Cardiac muscle cell (in vitro differentiated cells and primary cell): ENCODE results near the gene YOD1. TPM values are rescaled to one million over a fixed set of nuclear protein-coding genes. Genes with fewer than 3 reads are reported as not detected.

Source experiments
- DNase-seq, 2 donors: peaks; one replicate each; pipeline versions ENCODE4 v3.0.0 to v3.0.0-alpha.2; 2010 to 2017; ENCODE audit warnings: low read depth in 1 of 2, low spot score in 1 of 2
- H3K27ac ChIP-seq: fragments of 200-600 bp; sonication (generic); 2 replicates; pipeline ENCODE4 v1.5.1; 2016
- H3K27me3 ChIP-seq: fragments of 200-600 bp; sonication (generic); 2 replicates; pipeline ENCODE4 v1.6.0; 2016; ENCODE audit warnings: control low read depth
- H3K36me3 ChIP-seq: fragments of 200-600 bp; sonication (generic); 2 replicates; pipeline ENCODE4 v1.5.1; 2016; ENCODE audit warnings: control low read depth
- H3K4me1 ChIP-seq: fragments of 200-600 bp; sonication (generic); 2 replicates; pipeline ENCODE4 v1.8.1; 2017; ENCODE audit warnings: low read depth, mild to moderate bottlenecking, mixed run types
- H3K4me3 ChIP-seq: fragments of 200-600 bp; sonication (generic); 2 replicates; pipeline ENCODE4 v1.5.1; 2016; ENCODE audit warnings: mild to moderate bottlenecking
- H3K9me3 ChIP-seq: fragments of 200-600 bp; sonication (generic); 2 replicates; pipeline ENCODE4 v1.5.1; 2017; ENCODE audit warnings: low read depth, mild to moderate bottlenecking, control low read depth
- CTCF ChIP-seq: IDR thresholded peaks from 2 replicates; pipeline ENCODE4 v1.5.1; 2012; ENCODE audit warnings: low read depth, mild to moderate bottlenecking, low read length
- polyA plus RNA-seq: library from polyadenylated mRNA; unstranded; fragments of >200 nt; fragmentation: Nextera tagmentation; extraction: Ambion mirVana; gene quantifications from 2 replicates; pipeline ENCODE4 v1.2.1, GENCODE V29; 2016
- total RNA-seq: library from RNA; depleted of rRNA; stranded (reverse); fragments of >200 nt; gene quantifications from 2 replicates; pipeline ENCODE4 v1.2.3, GENCODE V29; 2016

Gene YOD1
- total and polyA plus RNA-seq, 2 experiments from 2014 or later = 3.8 to 8.8 TPM

DNA sequence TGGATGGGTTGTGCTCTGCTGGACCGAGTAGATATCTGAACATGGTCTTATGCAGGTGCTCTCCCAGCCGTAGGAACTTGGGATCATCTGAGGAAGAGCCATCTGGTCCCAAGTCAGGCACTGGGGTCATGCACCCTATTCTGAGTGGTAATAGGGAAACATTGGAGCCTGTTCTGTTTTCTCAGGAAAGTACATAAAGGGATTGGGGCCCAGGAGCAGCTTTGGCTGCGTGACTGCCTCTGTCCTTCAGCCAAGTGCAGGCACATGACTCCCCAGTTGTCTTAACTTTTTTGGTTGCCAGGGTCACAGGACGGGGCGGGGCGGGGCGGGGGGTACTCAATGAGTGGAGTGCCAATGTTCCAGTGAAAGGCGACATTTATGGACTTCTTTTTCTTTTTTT is 13.6 kb upstream of the YOD1 start:
- H3K27ac ChIP-seq = no peak overlapping the region
- DNase-seq = no peak
- no peaks in the 10 kb centered on the region for H3K27me3 ChIP-seq
- no peaks in the 10 kb centered on the region for H3K4me1 ChIP-seq
- no peaks in the 10 kb centered on the region for H3K9me3 ChIP-seq
- no peak for TF ChIP-seq CTCF
- no peak overlapping the region for H3K4me3 ChIP-seq
- peaks cover 6% of the 10 kb centered on the region for H3K36me3 ChIP-seq

DNA sequence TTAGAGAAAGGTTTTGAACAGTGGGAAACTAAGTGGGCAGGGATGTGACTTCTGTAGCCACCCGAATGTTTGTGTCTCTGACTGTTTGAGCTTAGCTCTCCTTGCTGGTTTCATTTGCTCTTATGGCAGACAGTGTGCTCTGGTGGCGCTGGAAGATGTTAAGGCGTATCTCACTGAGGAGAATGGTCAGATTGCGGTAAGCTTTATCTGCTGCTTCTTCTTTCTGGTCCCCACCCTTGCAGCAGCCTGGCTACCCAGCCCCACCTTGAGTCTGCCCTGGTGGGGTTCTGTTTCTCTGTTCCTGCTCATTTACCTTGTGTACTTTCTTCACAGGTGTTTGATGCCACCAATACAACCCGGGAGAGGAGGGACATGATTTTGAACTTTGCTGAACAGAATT is 12.0 kb upstream of the YOD1 start:
- no peak overlapping the region for H3K27ac ChIP-seq
- no peak for TF ChIP-seq CTCF
- DNase-seq = no peak
- H3K4me3 ChIP-seq = no peak overlapping the region
- H3K36me3 ChIP-seq = peaks cover 5% of the 10 kb centered on the region
- H3K9me3 ChIP-seq = no peaks in the 10 kb centered on the region
- H3K27me3 ChIP-seq = no peaks in the 10 kb centered on the region
- H3K4me1 ChIP-seq = no peaks in the 10 kb centered on the region

GRCh38 chr1:207062058-207062457 is 11.1 kb upstream of the YOD1 start:
- no peak for TF ChIP-seq CTCF
- H3K36me3 ChIP-seq = peaks cover 5% of the 10 kb centered on the region
- H3K27ac ChIP-seq = no peak overlapping the region
- DNase-seq = no peak
- no peaks in the 10 kb centered on the region for H3K4me1 ChIP-seq
- H3K27me3 ChIP-seq = no peaks in the 10 kb centered on the region
- no peaks in the 10 kb centered on the region for H3K9me3 ChIP-seq
- H3K4me3 ChIP-seq = no peak overlapping the region

GRCh38 chr1:207060596-207060995 is 9.6 kb upstream of the YOD1 start:
- H3K27ac ChIP-seq = no peak overlapping the region
- H3K27me3 ChIP-seq = no peaks in the 10 kb centered on the region
- TF ChIP-seq CTCF = no peak
- no peak overlapping the region for H3K4me3 ChIP-seq
- no peak for DNase-seq
- no peaks in the 10 kb centered on the region for H3K9me3 ChIP-seq
- H3K4me1 ChIP-seq = no peaks in the 10 kb centered on the region
- peaks cover 5% of the 10 kb centered on the region for H3K36me3 ChIP-seq

GRCh38 chr1:207059881-207060280 is 8.9 kb upstream of the YOD1 start:
- Histone ChIP-seq H3K9me3 (no peaks in the 10 kb centered on the region), H3K4me3 (no peak overlapping the region), H3K36me3 (peaks cover 5% of the 10 kb centered on the region), H3K27me3 (no peaks in the 10 kb centered on the region), H3K27ac (no peak overlapping the region), H3K4me1 (no peaks in the 10 kb centered on the region)
- peak in 1 of 2 donors; percentile 10 for DNase-seq
- TF ChIP-seq CTCF = no peak
